NCI-H128 (cell line): Measurements from ENCODE around the gene TMPRSS15.
"Not testable (repeated sequence)": the region's sequence is repeated elsewhere in the genome, so short reads cannot be mapped to it uniquely, and the experiment has no call there.

Experiments
- DNase-seq: peaks from one replicate; lab custom pipeline; 2025; ENCODE audit not compliant: unreplicated experiment; lab: John Stamatoyannopoulos, UW

TMPRSS15 gene

GRCh38 chr21:18403735-18404450, at the start of gene TMPRSS15:
TSS of gene TMPRSS15 (minus strand) at chr21:18403785. CDS start at chr21:18403622, 163 bp downstream.
- DNase-seq, result no peak

GRCh38 chr21:18451670-18452069, 48.1 kb upstream of the TMPRSS15 start:
- no peak for DNase-seq

GRCh38 chr21:18449605-18450550, 46.3 kb upstream of the TMPRSS15 start:
- no peak for DNase-seq

- peak; percentile 21 for DNase-seq
These were observed 40.1 kb upstream of the TMPRSS15 start for GRCh38 chr21:18443701-18444100.

GRCh38 chr21:18443085-18443484, 39.5 kb upstream of the TMPRSS15 start:
- DNase-seq, result peak; percentile 31

GRCh38 chr21:18430341-18430740, 26.8 kb upstream of the TMPRSS15 start:
- DNase-seq, result no peak

- no peak for DNase-seq
These were observed 20.7 kb upstream of the TMPRSS15 start for GRCh38 chr21:18424276-18424675.

GRCh38 chr21:18417141-18417790, 13.7 kb upstream of the TMPRSS15 start:
- no peak for DNase-seq

- DNase-seq, result no peak
These were observed 8.0 kb upstream of the TMPRSS15 start for GRCh38 chr21:18411565-18411964.

- DNase-seq, result no peak
These were observed 6.0 kb upstream of the TMPRSS15 start for GRCh38 chr21:18409579-18409978.

GRCh38 chr21:18398843-18399242, 4.7 kb downstream of the TMPRSS15 start:
- no peak for DNase-seq

- DNase-seq, result no peak
These were observed 15.6 kb downstream of the TMPRSS15 start for GRCh38 chr21:18387994-18388393.

- no peak for DNase-seq
These were observed 18.8 kb downstream of the TMPRSS15 start for GRCh38 chr21:18384771-18385170.

- DNase-seq, result not testable (repeated sequence)
These were observed 20.5 kb downstream of the TMPRSS15 start for GRCh38 chr21:18382934-18383619.

- DNase-seq, result no peak
These were observed 21.4 kb downstream of the TMPRSS15 start for GRCh38 chr21:18382141-18382540.

- DNase-seq, result no peak
These were observed 30.0 kb downstream of the TMPRSS15 start for GRCh38 chr21:18373606-18374005.

GRCh38 chr21:18370301-18370700, 33.3 kb downstream of the TMPRSS15 start:
- DNase-seq, result no peak

GRCh38 chr21:18369115-18369514, 34.5 kb downstream of the TMPRSS15 start:
- no peak for DNase-seq

- DNase-seq, result no peak
These were observed 35.4 kb downstream of the TMPRSS15 start for GRCh38 chr21:18368205-18368604.

GRCh38 chr21:18356801-18357200, 46.8 kb downstream of the TMPRSS15 start:
- no peak for DNase-seq

GRCh38 chr21:18354947-18355346, 48.6 kb downstream of the TMPRSS15 start:
- DNase-seq, result no peak
